ENCODE data around the gene BMP8B.
"Not testable (repeated sequence)": the region's sequence is repeated elsewhere in the genome, so short reads cannot be mapped to it uniquely, and the experiment has no call there.

BMP8B gene

DNA sequence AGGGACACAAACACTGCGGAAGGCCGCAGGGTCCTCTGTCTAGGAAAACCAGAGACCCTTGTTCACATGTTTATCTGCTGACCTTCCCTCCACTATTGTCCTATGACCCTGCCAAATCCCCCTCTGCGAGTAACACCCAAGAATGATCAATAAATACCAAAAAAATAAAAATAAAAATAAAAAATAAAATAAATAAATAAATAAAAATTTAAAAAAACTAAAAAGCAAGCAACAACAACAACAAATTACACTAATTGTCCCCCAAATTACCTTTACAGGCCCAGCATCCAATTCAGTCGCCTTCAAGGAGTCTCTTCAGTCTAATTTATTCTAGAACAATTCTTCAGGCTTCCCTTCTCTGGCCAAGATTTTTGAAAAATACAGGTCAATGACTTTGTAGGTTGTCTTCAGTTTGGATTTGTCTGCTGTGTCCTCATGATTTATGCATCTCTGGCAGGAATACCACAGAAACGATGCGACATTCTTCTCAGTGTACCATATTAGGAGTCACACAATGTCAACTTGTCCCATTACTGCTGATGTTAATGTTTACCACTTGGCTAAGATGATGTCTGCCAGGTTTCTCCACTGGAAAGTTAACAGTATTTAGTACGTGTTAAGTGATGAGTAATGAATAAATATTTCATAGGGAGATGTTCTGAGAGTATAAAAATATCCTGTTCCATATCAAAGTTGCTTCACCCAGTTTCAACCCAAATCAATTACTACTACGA is 20.3 kb upstream of the BMP8B start:
- DNase-seq = no peak

DNA sequence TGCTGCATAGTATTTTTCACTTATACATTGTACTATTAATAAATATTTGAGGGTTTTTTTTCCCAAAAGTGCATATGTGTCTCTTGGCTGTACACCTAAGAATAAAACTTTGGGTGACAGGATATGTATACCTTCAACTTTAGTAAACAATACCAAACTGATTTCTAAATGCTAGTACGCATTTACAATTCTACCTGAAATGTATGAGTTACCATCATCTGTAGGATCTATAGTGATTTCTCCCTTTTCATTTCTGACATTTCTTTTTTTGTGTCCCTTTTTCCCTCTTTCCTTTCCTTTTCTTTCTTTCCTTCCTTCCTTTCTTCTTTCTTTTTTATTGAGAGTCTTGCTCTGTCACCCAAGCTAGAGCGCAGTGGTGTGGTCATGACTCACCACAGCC is 16.7 kb upstream of the BMP8B start:
- DNase-seq = no peak

DNA sequence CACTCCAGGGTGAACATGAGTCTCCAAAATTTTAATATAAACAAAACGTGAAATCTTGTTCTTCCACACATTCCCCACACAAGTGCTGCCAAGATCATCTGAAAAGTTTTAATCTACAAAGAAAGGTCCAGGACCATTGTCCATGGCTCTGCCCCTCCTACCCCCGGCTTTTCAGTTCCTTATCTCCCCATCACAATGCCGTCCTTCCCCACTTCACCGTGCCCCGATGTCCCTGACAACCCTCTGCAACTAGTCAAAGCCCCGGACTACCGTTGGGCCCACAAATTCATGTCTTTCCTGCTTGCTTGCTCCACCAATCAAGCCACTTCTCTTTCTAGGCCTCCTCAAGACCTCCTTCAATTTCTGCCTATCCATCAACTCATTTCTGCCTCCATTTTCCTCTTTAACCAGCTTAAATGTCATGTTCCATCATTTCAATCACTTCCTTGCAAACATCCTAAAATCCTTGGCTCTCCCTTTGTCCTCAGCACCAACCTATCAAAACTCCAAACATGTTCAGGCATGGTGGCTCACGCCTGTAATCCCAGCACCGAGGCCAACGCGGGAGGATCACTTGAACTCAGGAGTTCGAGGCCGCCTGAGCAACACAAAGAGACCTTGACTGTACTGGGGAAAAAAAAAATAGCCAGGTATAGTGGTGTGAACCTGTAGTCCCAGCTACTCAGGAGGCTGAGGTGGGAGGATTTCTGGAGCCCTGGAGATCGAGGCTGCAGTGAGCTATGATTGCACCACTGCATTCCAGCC is 14.0 kb upstream of the BMP8B start:
- DNase-seq = no peak

DNA sequence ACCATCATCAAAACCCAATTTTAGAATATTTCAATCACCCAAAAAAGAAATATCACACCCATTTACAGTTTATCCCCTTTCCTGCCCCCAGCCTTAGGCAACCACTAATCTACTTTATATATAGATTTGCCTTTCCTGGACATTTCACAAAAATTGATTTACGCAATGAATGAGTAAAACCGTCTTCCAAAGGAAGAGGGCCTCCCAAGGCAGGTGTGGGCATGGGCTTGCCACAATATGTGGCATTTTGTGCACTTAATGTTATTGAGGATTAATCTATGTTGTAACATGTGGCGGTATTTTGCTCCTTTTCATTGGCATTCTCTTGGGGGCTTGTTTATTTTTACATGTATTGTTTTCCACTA is 11.8 kb upstream of the BMP8B start:
- no peak for DNase-seq

DNA sequence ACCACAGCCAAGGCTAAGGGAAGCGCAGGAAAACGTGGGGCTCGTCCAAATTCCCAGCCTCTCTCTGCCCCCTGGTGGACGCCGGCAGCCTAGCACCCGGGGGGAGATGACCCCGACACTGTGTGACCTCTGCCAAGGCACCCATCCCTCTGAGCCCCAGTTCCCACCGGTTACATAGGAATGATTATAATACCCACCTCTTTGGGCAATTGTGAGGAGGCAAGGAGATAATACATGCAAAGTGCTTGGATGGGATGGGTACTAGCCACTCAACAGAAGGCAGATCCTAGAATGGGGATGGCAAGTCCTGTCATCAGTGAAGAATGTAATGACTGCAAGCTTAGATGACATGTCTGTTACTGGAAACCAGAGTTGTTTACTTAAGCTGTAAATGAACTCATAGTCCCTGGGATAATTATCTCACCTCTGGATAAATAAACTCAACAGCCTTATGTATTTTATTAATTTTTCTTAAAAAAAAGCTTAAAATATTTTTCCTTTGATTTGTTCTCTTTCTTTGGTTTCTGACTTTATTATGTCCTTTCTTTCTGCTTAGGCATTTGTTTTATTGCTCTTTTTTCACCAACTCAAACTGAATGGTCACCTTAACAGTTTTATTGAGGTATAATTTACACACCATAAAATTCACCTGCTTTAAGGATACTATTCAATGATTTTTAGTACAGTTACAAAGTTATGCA is 11.3 kb upstream of the BMP8B start:
- peak; percentile 82 to 86 for DNase-seq

DNA sequence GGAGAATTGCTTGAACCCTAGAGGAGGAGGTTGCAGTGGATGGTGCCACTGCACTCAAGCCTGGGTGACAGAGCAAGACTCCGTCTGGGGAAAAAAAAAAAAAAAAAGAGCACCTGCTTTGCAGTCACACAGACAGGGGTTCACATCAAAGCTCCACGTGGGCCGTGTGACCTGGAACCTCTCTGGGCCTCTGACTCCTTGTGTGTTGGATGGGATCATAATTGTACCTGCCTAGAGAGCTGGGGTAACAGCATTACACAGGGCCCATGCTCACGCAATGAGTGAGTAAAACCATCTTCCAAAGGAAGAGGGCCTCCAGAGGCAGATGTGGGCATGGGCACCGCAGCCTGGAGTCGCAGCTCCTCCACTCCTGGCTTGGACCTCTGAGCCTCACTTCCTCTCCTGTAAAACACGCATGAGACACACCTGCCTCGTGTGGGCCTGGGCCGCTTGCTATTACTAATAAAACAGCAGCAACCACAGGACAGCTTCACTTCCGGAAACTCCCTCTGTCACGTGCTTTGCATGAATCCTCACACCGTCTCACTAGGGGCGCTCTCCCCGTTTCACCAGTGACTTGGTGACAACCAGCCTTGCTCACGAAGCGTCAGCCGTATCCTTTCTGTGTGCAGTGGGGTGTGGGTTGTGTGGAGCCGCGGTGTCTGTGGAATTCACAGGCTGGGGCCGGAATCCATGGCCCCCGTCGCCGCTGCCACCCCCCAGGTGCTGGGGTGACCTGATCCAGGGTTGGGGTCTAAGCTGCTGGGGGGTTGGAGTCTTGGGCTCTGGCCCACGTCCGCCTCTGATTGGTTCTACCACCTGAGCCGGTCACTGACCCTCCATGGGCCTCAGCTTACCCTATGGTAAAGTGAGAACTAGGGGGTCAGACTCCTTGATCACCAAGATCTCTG is 10.4 kb upstream of the BMP8B start:
- peak; percentile 87 to 91 for DNase-seq

DNA sequence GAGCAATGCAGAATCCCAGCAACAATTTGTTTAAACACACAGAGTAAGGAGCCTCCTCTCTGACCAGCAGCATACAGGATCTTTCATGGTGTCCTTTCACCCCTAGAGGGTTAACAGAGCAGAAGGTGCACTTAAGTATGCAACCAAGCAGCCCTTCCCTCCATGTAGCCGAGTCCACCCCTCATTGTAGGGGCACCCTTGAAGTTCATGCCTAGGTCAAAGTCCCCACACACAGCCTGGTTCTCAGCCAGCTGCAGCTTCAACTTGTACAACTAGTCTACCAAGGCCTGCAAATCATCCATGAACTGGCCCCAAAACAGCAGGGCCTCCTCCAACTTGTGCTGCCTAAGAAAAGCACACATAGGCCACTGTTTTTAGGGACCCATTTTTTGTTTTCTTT is 7.0 kb upstream of the BMP8B start:
- DNase-seq = no peak

DNA sequence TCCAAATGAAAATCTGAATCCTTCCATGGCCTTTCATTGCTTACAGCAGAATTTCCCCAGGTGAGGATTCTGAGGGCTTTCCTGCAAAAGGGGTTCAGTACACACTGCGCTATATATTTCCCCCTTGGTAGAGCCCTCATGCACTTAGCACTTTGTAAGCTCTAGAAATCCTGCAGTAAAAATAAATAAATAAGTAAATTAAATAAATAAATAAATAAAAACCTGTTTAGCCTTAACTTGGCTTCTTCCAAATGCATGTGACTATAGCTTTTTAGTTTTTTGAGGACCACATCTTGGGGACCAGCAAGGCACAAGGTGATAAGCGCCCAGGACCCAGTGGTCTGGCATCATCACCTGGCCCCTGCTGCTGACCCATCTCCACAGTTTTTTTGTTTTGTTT is 3.2 kb upstream of the BMP8B start:
- DNase-seq = no peak

DNA sequence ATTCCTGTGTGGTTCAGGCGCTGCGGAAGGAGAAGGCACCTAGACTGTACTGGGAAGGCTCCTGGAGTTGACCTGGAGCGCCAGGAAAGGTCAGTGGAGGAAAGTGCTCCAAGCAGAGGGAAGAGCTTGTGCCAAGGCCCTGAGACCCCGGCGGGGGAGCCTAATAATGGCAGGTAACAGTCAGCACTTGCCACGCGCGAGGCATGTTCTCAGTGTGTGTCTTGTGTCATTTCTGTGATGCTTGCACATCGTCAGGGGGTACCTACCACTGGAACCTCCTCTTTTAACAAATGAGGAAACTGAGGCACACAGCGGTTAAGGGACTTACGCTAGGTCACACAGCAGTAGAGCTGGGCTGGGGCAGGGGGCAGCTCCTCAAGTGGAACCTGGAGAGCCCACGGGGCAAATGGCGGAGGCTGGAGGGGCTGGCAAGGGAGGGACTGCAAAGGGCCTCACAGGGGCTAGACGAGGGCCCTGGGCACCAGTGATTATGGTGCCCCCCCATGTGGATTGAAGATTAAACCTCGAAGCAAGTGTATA is 976 bp upstream of the BMP8B start:
- DNase-seq = no peak

DNA sequence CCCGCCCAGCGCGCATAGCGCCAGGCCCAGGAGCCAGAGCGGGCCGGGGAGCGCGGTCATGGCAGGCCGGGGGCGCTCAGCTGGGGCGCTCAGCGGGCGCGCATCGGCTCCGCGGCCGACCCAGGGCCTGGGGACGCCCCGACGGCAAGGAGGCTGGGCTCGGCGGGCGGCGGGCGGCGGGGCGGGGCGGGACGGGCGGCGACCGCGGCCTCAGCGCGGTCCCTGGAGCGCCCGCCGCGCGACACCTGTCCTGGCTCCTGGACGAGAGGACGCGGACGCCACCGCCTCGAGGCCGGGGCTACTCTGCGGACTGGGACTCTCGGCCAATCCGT is 273 bp downstream of the BMP8B start:
- no peak for DNase-seq

DNA sequence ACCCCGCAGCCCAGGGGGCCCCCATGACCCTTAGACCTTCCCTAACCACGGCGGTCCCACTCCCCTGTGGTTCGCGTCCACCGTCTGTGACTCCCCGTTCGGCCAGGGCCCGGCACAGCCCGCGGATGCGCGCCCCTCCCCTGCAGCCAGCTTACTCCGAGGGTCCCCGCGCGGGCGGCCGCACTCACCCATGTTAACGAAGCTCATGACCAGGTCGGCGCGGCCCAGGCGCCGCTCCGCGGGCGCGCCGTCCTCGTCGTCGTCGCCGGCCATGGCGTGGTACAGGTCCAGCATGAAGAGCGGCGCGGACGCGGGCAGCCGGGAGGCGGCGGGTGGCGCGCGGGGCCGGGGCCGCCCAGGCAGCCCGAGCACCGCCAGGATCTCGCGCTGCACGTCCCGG is 701 bp downstream of the BMP8B start:
- DNase-seq = not testable (repeated sequence)

DNA sequence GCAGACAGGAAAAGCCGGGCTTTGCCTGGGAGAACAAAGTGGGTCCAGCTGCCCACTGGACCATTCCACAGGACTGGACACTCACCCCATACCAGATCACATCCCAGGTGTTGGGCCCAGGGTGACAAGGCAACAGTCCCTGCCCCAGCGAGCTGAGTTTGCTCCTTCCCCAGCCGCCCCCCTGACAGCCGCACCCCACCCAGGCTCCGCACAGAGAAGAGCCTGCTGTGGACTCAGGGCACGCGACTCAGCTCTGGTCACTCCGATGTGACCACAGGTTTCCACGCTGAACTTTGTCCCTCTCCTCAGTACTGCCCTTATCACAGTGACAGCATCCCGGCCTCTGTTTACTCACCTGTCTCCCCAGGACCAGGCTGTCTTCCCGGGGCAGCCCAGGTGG is 1.2 kb downstream of the BMP8B start:
- DNase-seq = no peak

DNA sequence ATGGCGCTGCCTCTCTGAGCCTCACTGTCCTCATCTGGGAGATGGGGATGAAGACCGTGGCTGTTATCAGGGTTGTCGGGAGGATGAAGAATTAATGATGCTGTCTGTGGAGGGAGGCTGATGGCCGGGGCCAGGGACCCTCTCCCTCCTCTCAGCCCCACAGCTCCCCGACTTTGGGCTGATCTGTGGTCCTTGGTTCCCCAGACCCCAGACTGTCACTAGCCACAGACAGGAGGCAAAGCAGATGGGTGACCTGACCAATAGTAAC is 1.6 kb downstream of the BMP8B start:
- not testable (repeated sequence) for DNase-seq

DNA sequence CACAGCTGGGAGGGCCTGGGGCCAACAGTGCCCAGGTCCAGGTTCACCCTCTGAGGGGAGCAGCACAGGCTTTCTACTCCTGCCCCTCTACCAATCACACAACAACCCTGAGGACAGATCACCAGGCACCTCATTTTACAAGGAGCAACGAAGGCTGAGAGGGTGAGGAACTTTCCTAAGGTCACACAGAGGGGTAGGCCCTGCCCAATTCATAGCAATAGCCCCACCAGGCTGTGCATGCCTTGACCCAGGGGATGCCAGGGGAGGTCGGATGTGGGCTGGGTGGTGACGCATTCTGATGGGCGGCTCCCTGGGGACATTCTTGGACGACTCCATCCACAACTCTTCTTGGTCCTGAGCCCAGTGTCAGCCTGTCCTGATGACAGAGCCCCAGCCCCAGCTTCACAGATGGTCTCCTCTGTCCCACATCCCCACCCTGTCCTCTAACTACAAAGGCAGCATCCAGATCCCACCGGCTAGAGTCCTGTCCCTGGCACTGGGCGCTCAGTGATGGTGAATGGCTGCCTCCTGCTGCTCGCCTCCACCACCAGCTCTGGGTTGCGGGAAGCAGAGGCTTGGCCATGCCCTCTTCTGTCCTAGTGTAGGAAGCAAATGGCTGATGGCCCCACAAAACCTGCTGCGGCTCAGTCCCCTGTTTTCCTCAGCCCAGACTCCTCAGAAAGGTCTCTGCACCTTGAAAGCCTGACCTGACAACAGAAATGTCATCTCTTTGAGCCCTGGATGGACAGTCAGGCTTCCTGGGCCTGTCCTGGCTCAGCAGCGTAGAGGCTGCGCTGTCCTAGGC is 2.2 kb downstream of the BMP8B start:
- not testable (repeated sequence) for DNase-seq

DNA sequence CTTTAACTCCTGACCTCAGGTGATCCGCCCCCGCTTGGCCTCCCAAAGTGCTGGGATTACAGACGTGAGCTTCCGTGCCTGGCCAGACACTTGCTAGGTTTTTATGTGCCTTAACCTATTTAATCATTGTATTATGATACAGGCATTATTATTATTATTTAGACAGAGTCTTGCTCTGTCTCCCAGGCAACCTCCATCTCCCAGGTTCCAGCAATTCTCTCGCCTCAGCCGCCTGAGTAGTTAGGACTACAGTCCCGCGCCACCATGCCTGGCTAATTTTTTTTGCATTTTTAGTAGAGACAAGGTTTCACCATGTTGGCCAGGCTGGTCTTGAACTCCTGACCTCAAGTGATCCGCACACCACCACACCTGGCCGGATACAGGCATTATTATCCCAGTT is 6.0 kb downstream of the BMP8B start:
- DNase-seq = not testable (repeated sequence)

DNA sequence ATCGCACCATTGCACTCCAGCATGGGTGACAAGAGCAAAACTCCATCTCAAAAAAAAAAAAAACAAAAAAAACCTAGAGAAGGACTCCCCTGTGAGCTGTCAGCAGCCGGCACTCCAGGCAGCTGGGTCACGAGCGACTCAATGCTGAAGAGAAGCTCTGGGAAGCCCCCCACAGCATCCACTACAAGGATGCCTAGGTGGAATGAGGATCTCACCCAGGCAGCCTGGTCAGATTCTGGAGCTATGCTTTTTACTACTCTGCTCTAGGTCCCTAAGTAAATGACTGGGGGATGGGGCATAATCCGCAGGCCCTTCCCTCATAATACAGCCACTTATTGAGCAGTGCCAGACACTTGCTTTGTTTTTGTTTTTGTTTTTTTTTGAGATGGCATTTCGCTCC is 6.6 kb downstream of the BMP8B start:
- no peak for DNase-seq

DNA sequence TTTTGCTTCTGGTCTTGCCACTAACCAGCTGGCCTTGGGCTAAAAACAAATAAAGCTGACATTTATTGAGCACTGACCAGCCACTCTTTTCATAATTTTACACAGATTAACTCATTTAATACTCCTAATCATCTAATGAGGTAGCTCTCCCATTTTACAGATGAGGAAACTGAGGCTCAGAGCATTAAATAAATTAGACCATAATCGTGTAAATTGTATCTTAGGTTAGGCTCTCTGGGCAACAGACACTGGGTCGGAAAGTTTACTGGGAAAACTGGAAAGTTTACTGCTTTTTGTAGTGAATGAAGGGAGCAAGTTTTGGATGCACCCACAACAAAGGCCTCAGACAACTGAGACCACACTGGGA is 7.3 kb downstream of the BMP8B start:
- DNase-seq = no peak

DNA sequence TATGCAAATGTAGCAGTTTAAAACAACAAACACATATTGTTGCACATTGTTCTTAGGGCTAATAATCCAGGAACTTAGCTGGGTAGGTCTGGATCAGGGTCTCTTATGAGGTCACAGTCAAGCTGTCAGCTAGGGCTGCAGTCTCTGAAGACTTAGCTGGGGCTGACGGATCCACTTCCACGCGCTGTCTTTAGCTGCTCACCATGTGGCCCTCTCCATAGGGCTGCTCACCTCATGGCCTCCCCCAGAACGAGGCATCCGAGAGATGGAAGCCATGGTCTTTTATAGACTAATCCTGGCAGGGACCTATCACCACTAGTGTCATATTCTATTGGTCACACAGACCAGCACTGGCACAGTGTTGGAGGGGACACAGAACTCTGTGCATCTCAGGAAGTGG is 8.8 kb downstream of the BMP8B start:
- DNase-seq = no peak

DNA sequence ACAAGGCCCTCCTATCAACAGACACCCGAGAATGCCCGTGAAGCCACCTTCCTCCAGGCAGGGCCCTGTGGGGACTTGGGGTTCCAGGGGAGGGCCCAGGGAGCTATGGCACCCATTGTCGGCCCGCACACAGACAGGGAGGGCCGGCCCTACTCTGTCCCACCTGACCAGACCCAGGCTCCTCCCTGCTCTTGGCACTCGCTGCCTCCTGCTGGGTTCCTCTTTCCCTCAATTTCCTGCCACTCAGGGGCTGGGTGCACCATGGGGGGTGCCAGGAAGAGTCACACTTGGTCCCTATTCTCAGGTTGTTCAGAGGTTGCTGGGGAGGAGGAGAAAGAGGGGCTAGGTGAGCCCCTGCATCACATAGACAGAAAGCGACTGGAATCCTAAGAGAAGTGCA is 9.5 kb downstream of the BMP8B start:
- no peak for DNase-seq

DNA sequence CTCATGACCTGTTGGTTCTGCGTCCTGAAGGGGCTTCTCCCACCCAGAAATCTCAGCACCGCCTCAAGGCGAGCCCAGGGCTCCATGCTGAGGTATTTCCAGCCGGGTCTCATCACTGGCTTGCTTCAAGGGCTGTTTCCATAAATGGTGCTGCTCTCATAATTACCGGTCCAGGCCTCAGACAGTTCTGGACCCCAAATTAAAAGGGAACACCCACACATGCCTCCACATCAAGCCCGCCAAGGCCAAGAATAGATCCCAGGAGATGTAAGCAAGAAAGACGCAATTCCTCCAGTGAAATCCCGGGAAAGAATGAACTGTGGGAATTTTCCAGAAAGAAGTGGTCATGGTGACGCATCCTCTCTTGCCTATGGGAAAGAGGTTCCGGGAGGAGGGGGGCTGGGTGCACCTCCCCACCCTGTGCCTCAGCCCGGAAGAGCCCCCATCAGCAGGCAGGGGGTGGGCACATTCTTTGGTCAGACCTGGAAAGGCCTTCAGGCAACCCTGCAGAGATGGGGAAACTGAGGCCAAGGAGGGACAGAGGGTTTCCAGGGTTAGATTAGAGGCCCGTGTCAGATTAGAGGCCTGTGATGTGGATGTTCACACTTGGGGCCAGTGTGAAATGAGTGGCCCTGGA is 10.1 kb downstream of the BMP8B start:
- not testable (repeated sequence) for DNase-seq

DNA sequence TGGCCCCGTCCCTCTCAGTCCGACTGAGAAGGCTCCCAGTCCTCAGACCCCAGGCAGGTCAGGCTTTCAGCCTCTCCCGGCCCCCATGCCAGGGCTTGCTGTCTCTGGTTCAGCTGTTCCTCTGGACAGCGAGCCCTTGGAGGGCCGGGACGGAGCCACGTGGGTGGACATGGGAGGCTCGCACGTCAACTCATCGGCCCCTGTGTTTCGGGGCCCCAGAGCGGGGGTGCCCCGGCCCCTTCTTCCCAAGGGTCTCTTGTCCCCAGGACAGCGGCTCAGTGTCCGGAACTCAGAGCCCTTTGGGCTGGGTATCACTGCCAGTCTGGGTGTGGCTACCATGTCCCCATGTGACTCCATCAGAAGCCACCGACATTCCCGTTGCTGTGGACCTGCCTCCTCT is 10.8 kb downstream of the BMP8B start:
- DNase-seq = not testable (repeated sequence)

DNA sequence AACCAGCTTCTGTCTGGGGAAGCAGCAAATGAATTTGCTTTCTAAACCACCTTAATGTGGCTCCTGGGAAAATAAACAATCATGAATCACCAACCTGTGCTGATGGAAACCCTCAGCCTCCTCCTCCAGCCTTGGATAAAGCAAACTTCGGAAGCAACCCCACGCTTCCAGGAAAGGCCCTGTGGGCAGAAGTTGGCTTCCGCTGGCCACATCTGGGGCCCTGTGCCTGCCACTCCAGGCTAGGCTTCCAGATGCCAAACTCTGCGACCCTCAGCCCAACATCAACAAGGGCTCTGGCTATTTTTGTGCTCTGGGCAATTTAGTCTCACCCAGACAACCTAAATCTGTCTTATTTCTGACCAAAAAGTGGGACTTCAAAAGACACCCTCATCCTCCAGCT is 11.4 kb downstream of the BMP8B start:
- DNase-seq = no peak
